ENCODE measurements around the gene CD96. TPM values are rescaled to one million over a fixed set of nuclear protein-coding genes. Genes with fewer than 3 reads are reported as not detected.

CD96 gene
- total RNA-seq, 2 donors from 2014 or later = 5.1 to 13.7 TPM

DNA sequence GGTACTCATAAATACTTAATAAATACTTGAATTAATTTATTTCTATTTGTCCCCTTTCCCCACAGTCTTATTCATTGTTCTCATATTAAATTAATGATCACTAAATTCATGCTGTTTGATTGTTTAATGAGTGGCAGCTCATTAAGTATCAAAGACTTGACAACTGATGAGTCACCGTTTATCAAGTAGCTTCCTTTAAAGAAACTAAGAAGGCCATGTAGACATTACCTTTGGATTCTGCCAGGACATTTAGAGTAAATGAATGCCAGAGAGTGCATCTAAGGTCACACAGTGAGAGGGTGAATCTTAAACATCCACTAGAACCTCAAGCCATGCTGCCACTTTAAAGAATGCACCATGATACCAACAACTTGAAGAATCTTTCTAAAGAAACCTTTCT lies 29.3 kb downstream of the CD96 start:
- no peak for DNase-seq (ENCODE audit: low spot score)
- Histone ChIP-seq H3K9me3 (no peaks in the 10 kb centered on the region), H3K27ac (no peak overlapping the region), H3K27me3 (replicated peaks; ENCODE audit: insufficient read depth) (no peaks in the 10 kb centered on the region), H3K36me3 (no peaks in the 10 kb centered on the region), H3K4me3 (no peak overlapping the region), H3K4me1 (ENCODE audit: control insufficient read depth in 1 of 2, low read depth in 2 of 2) (no peaks in the 10 kb centered on the region)
- no peak for TF ChIP-seq CTCF (IDR thresholded peaks at IDR 0.05)
- ATAC-seq (ENCODE audit: insufficient number of reproducible peaks, low FRiP score, low read depth) = no peak

GRCh38 chr3:111571907-111572460 lies 30.0 kb downstream of the CD96 start:
- DNase-seq (ENCODE audit: low spot score) (no peak), ATAC-seq (ENCODE audit: insufficient number of reproducible peaks, low FRiP score, low read depth) (no peak)
- no peak overlapping the region for H3K4me3 ChIP-seq
- H3K27ac ChIP-seq = no peak overlapping the region
- no peaks in the 10 kb centered on the region for H3K27me3 ChIP-seq (replicated peaks; ENCODE audit: insufficient read depth)
- H3K4me1 ChIP-seq (ENCODE audit: control insufficient read depth in 1 of 2, low read depth in 2 of 2) = no peaks in the 10 kb centered on the region
- no peaks in the 10 kb centered on the region for H3K36me3 ChIP-seq
- H3K9me3 ChIP-seq = no peaks in the 10 kb centered on the region
- TF ChIP-seq CTCF (IDR thresholded peaks at IDR 0.05) = no peak

DNA sequence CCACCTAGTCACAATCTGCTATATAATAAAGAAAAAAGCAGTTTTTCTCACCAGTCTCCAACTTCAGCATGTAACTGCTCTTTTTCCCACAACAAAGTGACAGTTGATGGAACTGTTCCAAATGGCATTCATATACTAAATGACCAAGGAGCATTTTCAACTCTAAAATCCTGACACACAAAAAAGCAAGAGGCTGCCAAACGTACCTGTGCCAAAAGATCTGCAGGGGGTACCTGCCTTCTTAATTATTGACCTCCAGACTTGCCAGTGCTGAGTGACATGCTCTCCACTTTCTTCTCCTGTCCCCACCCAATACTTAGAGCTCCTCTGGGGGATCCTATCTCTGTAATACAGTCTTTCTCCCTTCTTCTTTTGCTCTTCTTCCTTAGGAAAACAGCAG lies 35.1 kb downstream of the CD96 start:
- TF ChIP-seq CTCF (IDR thresholded peaks at IDR 0.05) = no peak
- H3K4me1 ChIP-seq (ENCODE audit: control insufficient read depth in 1 of 2, low read depth in 2 of 2) = no peaks in the 10 kb centered on the region
- no peaks in the 10 kb centered on the region for H3K27me3 ChIP-seq (replicated peaks; ENCODE audit: insufficient read depth)
- no peak overlapping the region for H3K4me3 ChIP-seq
- H3K9me3 ChIP-seq = no peaks in the 10 kb centered on the region
- DNase-seq (ENCODE audit: low spot score) (no peak), ATAC-seq (ENCODE audit: insufficient number of reproducible peaks, low FRiP score, low read depth) (no peak)
- H3K27ac ChIP-seq = no peak overlapping the region
- no peaks in the 10 kb centered on the region for H3K36me3 ChIP-seq

GRCh38 chr3:111577798-111578685 lies 36.0 kb downstream of the CD96 start:
- Histone ChIP-seq H3K4me3 (no peak overlapping the region), H3K27me3 (replicated peaks; ENCODE audit: insufficient read depth) (no peaks in the 10 kb centered on the region), H3K9me3 (no peaks in the 10 kb centered on the region), H3K27ac (no peak overlapping the region), H3K4me1 (ENCODE audit: control insufficient read depth in 1 of 2, low read depth in 2 of 2) (no peaks in the 10 kb centered on the region), H3K36me3 (no peaks in the 10 kb centered on the region)
- ATAC-seq (ENCODE audit: insufficient number of reproducible peaks, low FRiP score, low read depth) (no peak), DNase-seq (ENCODE audit: low spot score) (no peak)
- no peak for TF ChIP-seq CTCF (IDR thresholded peaks at IDR 0.05)

- Histone ChIP-seq H3K4me3 (no peak overlapping the region), H3K27ac (no peak overlapping the region), H3K4me1 (ENCODE audit: control insufficient read depth in 1 of 2, low read depth in 2 of 2) (no peaks in the 10 kb centered on the region), H3K36me3 (no peaks in the 10 kb centered on the region), H3K27me3 (replicated peaks; ENCODE audit: insufficient read depth) (no peaks in the 10 kb centered on the region), H3K9me3 (no peaks in the 10 kb centered on the region)
- TF ChIP-seq CTCF (IDR thresholded peaks at IDR 0.05) = no peak
- DNase-seq (ENCODE audit: low spot score) (no peak), ATAC-seq (ENCODE audit: insufficient number of reproducible peaks, low FRiP score, low read depth) (no peak)
Observed at GRCh38 chr3:111578867-111579266, 36.9 kb downstream of the CD96 start.

Measured in thoracic aorta (tissue), 2 donors.